Fibroblast of mammary gland (primary cell): ENCODE data around the gene C16orf86.

Experiments
- DNase-seq: peaks from one replicate; pipeline ENCODE4 v3.0.0-alpha.2; 2010; ENCODE audit warnings: low read depth
- H3K4me3 ChIP-seq: 2 replicates; pipeline ENCODE4 v1.5.1; 2011; ENCODE audit warnings: low read depth, mild to moderate bottlenecking, low read length, moderate library complexity; ENCODE audit not compliant: control insufficient read depth
- TF ChIP-seq, protein P1 (sequence below): conservative IDR thresholded peaks from 2 replicates; pipeline ENCODE4 v1.5.1; 2011; ENCODE audit warnings: low read depth, low read length, inconsistent platforms; ENCODE audit not compliant: control insufficient read depth, insufficient read depth

C16orf86 gene

DNA sequence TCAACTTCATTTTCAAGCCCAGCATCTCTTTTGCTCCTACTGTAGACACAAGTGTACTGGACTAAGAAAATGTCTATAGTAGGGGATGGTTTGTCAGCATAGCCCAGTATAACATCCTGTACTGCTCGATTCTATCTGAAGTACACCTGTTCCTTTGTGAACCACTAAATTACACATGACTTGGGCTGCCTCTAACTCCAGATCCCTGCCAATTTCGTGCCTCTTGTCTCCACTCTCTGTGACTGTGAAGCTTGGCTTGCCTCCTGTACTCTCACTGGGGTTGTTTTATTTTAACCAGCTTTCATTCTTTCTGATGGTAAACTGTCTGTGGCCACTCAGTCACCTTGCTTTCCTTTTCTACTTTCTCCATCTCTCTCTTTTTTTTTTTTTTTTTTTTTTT is 28.0 kb downstream of the C16orf86 start:
- no peak for DNase-seq
- H3K4me3 ChIP-seq = no peak overlapping the region
- TF ChIP-seq, protein P1, sequence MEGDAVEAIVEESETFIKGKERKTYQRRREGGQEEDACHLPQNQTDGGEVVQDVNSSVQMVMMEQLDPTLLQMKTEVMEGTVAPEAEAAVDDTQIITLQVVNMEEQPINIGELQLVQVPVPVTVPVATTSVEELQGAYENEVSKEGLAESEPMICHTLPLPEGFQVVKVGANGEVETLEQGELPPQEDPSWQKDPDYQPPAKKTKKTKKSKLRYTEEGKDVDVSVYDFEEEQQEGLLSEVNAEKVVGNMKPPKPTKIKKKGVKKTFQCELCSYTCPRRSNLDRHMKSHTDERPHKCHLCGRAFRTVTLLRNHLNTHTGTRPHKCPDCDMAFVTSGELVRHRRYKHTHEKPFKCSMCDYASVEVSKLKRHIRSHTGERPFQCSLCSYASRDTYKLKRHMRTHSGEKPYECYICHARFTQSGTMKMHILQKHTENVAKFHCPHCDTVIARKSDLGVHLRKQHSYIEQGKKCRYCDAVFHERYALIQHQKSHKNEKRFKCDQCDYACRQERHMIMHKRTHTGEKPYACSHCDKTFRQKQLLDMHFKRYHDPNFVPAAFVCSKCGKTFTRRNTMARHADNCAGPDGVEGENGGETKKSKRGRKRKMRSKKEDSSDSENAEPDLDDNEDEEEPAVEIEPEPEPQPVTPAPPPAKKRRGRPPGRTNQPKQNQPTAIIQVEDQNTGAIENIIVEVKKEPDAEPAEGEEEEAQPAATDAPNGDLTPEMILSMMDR = no peak

DNA sequence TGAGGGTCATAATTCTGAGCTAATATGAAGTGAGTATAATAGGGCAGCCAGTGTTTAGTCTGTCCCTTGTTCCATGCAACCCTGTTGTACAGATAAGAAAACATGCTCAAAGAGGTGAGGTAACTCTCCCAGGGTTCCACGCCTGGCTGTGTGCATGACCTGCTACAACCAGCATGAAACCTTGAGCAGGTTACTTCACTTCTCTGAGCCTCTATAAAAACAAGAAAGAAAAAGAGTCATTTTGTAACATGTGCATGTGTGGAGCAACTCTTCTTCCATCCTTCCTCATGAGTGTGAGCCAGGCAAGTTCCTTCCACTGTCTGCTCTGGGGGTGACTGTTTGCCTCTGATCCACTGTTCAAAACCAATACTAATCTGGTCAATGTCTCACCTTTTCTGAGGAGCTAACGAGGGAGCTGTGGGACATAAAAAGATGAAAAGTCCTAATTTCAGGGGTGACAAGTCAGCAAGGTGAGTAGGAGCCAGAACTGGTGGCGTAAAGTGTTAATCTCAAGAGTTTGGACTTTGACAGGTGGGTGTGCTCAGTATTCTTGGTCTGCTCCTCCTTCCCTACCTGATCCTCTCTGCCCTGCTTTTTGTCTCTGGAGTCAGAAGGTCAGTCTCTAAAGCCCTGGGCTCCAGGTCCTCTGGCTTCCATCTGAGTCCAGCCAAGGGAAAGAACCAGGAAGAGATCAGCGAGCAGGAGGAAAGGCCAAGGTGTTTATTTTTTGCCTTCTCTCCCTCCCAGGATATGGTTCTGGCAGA is 31.0 kb downstream of the C16orf86 start:
- TF ChIP-seq, protein P1 = no peak
- DNase-seq = no peak
- no peak overlapping the region for H3K4me3 ChIP-seq

DNA sequence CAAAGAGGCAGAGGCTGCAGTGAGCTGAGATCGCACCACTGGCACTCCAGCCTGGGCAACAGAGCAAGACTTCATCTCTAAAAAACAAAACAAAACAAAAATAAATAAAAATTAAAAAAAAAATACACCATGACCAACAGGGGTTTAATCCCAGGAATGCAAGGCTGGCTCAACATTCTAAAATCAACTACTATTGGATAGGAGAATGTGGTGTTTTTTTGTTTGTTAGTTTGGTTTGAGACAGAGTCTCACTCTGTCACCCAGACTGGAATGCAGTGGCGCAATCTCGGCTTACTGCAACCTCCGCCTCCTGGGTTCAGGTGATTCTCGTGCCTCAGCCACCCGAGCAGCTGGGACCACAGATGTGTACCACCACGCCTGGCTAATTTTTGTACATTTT is 32.7 kb downstream of the C16orf86 start:
- TF ChIP-seq, protein P1 = no peak
- H3K4me3 ChIP-seq = no peak overlapping the region
- no peak for DNase-seq

DNA sequence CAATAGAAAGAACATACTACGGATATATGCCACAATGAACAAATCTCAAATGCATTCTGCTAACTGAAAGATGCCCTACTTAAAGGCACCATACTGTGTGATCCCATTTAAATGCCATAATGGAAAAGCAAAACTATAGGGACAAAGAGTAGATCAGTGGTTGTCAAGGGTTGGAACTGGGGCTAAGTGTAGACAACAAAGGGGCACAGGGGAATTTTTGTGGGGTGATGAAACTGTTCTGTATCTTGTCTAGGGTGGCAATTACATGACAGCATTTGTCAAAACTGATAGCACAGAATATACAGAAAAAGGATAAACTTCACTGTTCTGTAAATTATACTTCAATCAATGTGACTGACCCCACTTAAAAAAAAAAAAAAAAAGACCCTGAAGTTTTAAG is 34.8 kb downstream of the C16orf86 start:
- TF ChIP-seq, protein P1 = no peak
- no peak overlapping the region for H3K4me3 ChIP-seq
- no peak for DNase-seq

DNA sequence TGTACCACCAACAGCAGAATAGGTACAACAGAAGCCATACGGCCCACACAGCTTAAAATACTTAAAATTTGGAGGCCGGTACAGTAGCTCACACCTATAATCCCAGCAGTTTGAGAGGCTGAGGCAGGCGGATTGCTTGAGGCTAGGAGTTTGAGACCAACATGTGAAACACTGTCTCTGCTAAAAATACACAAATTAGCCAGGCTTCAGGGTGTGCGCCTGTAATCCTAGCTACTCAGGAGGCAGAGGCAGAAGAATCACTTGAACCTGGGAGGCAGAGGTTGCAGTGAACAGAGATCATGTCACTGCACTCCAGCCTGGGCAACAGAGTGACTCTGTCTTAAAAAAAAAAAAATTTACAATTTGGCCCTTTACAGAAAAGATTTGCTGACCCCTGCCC is 35.5 kb downstream of the C16orf86 start:
- H3K4me3 ChIP-seq = no peak overlapping the region
- no peak for DNase-seq
- TF ChIP-seq, protein P1 = no peak

DNA sequence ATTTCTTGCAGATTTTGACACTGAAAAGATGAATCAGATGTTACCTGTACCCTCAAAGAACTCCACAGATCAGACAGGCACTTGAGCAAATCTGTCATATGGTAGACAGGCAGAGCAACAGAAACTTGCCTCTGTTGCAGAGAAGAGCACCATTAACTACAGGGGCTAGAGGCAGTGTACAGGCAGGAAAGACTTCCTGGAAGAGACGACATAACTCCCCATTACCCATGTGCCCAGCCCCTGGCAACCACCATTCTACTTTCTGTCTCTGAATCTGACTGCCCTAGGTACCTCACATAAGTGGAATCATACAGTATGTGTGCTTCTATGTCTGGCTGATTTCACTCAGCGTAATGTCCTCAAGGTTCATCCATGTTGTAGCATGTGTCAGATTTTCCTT is 37.0 kb downstream of the C16orf86 start:
- H3K4me3 ChIP-seq = no peak overlapping the region
- TF ChIP-seq, protein P1 = no peak
- DNase-seq = no peak
